GM23248 (cell line): ENCODE data around the gene AGAP1. TPM values are rescaled to one million over a fixed set of nuclear protein-coding genes. Genes with fewer than 3 reads are reported as not detected.

ENCODE experiments used
- DNase-seq: peaks from one replicate; pipeline ENCODE4 v3.0.0-alpha.2; 2015
- H2AFZ ChIP-seq: fragments of 200-600 bp; sonication (generic); 2 replicates; pipeline ENCODE4 v1.6.1; 2016; ENCODE audit warnings: antibody characterized with exemption
- H3F3A ChIP-seq: fragments of 200-600 bp; sonication (generic); 2 replicates; pipeline ENCODE4 v1.6.1; 2016; ENCODE audit warnings: mild to moderate bottlenecking, antibody characterized with exemption, mixed run types; ENCODE audit not compliant: insufficient read depth
- H3K27ac ChIP-seq: fragments of 200-600 bp; sonication (generic); 2 replicates; pipeline ENCODE4 v1.5.1; 2016; ENCODE audit warnings: mild to moderate bottlenecking
- H3K27me3 ChIP-seq: fragments of 200-600 bp; sonication (generic); replicated peaks from 2 replicates; pipeline ENCODE4 v1.6.1; 2016; ENCODE audit warnings: mild to moderate bottlenecking; ENCODE audit not compliant: insufficient read depth
- H3K36me3 ChIP-seq: fragments of 200-600 bp; sonication (generic); 2 replicates; pipeline ENCODE4 v1.6.1; 2016; ENCODE audit warnings: low read depth, mild to moderate bottlenecking
- H3K4me1 ChIP-seq: fragments of 200-600 bp; sonication (generic); 2 replicates; pipeline ENCODE4 v1.6.1; 2016; ENCODE audit warnings: mild to moderate bottlenecking; ENCODE audit not compliant: insufficient read depth
- H3K4me2 ChIP-seq: fragments of 200-600 bp; sonication (generic); one replicate; pipeline ENCODE4 v1.6.1; 2016; ENCODE audit warnings: mild to moderate bottlenecking; ENCODE audit not compliant: unreplicated experiment
- H3K4me3 ChIP-seq: fragments of 200-600 bp; sonication (generic); 2 replicates; pipeline ENCODE4 v1.5.1; 2016; ENCODE audit warnings: mild to moderate bottlenecking
- H3K79me2 ChIP-seq: fragments of 200-600 bp; sonication (generic); 2 replicates; pipeline ENCODE4 v1.6.1; 2016; ENCODE audit warnings: mild to moderate bottlenecking; ENCODE audit not compliant: insufficient read depth
- H3K9ac ChIP-seq: fragments of 200-600 bp; sonication (generic); 2 replicates; pipeline ENCODE4 v1.6.1; 2016; ENCODE audit warnings: mild to moderate bottlenecking
- H3K9me2 ChIP-seq: fragments of 200-600 bp; sonication (generic); 2 replicates; pipeline ENCODE4 v1.6.1; 2016; ENCODE audit warnings: mixed run types, mild to moderate bottlenecking, moderate library complexity; ENCODE audit not compliant: insufficient read depth
- H3K9me3 ChIP-seq: fragments of 200-600 bp; sonication (generic); one replicate; pipeline ENCODE4 v1.6.1; 2017; ENCODE audit warnings: low read depth
- H4K20me1 ChIP-seq: fragments of 200-600 bp; sonication (generic); 2 replicates; pipeline ENCODE4 v1.6.0; 2016; ENCODE audit not compliant: insufficient read depth
- EZH2 ChIP-seq: fragments of 200-600 bp; sonication (generic); IDR thresholded peaks from 2 replicates; pipeline ENCODE4 v1.6.1; 2018; ENCODE audit warnings: antibody characterized with exemption, mild to moderate bottlenecking; ENCODE audit not compliant: insufficient read depth, poor library complexity, severe bottlenecking
- EZH2phosphoT487 ChIP-seq: fragments of 200-600 bp; sonication (generic); IDR thresholded peaks from 2 replicates; pipeline ENCODE4 v1.6.1; 2018; ENCODE audit warnings: antibody characterized with exemption, moderate library complexity, mild to moderate bottlenecking, low read depth; ENCODE audit not compliant: insufficient read depth
- WGBS, 2 experiments: methylation state at CpG; one replicate each; pipeline ENCODE4 v1.1.6; 2015 to 2017; ENCODE audit warnings: low lambda C conversion rate in 2 of 2, low coverage in 1 of 2; ENCODE audit errors: missing lambda C conversion rate in 2 of 2; 5-methylcytosine and 5-hydroxymethylcytosine counted together
- in situ Hi-C: fragments of 300-500 bp; cut with MboI; formaldehyde crosslinking; loops from 2 replicates; pipeline ENCODE4 v1.15.0; 2020
- polyA plus RNA-seq: library from polyadenylated mRNA; unstranded; fragments of >200 nt; fragmentation: Nextera tagmentation; extraction: Ambion mirVana; gene quantifications from 2 replicates; pipeline ENCODE4 v1.2.1, GENCODE V29; 2016
- total RNA-seq: library from RNA; depleted of rRNA; stranded (reverse); fragments of >200 nt; shearing (Covaris generic); gene quantifications from 2 replicates; pipeline ENCODE4 v1.2.3, GENCODE V29; 2014

Gene AGAP1
- total and polyA plus RNA-seq, 2 experiments from 2014 or later, result 2.2 to 9.9 TPM

GRCh38 chr2:235692076-235692475, 198.2 kb downstream of the AGAP1 start:
- H2AFZ ChIP-seq, result no peak overlapping the region
- no peak for DNase-seq
- H3K9ac ChIP-seq, result no peak overlapping the region
- TF ChIP-seq EZH2, result no peak
- TF ChIP-seq EZH2phosphoT487, result no peak
- H3K36me3 ChIP-seq, result no peaks in the 10 kb centered on the region
- in situ Hi-C loops, result no loop called here
- peaks cover 95% of the 10 kb centered on the region for H3K79me2 ChIP-seq
- peaks cover 9% of the 10 kb centered on the region; the same call in 1 of the 2 replicates for H4K20me1 ChIP-seq
- H3K27me3 ChIP-seq, result no peaks in the 10 kb centered on the region
- H3K9me3 ChIP-seq, result no peaks in the 10 kb centered on the region
- H3K9me2 ChIP-seq, result no peaks in the 10 kb centered on the region
- H3K4me2 ChIP-seq, result no peak overlapping the region
- H3F3A ChIP-seq, result no peaks in the 10 kb centered on the region
- WGBS, 2 experiments, result 87 to 91% methylated on average over 10 of the region's 10 CpGs
- H3K4me1 ChIP-seq, result no peaks in the 10 kb centered on the region
- H3K4me3 ChIP-seq, result no peak overlapping the region
- H3K27ac ChIP-seq, result no peak overlapping the region

- no peak for DNase-seq
- Histone ChIP-seq H3K27ac (no peak overlapping the region), H3K9me2 (no peaks in the 10 kb centered on the region), H3K4me1 (no peaks in the 10 kb centered on the region), H2AFZ (no peak overlapping the region), H4K20me1 (peaks cover 8% of the 10 kb centered on the region; the same call in 1 of the 2 replicates), H3K36me3 (no peaks in the 10 kb centered on the region), H3K4me3 (no peak overlapping the region), H3K79me2 (peaks cover 95% of the 10 kb centered on the region), H3K4me2 (no peak overlapping the region), H3K9ac (no peak overlapping the region), H3K9me3 (no peaks in the 10 kb centered on the region), H3F3A (no peaks in the 10 kb centered on the region), H3K27me3 (no peaks in the 10 kb centered on the region)
- in situ Hi-C loops, result no loop called here
- WGBS, 2 experiments, result 92 to 95% methylated on average over 15 of the region's 15 CpGs
- no peak for TF ChIP-seq EZH2
- no peak for TF ChIP-seq EZH2phosphoT487
Observed at GRCh38 chr2:235692671-235693171, 198.9 kb downstream of the AGAP1 start.

- Histone ChIP-seq H3K4me3 (no peak overlapping the region), H3K4me1 (no peaks in the 10 kb centered on the region), H3K36me3 (no peaks in the 10 kb centered on the region), H3F3A (no peaks in the 10 kb centered on the region), H3K9me2 (no peaks in the 10 kb centered on the region), H3K79me2 (peaks cover 97% of the 10 kb centered on the region), H3K9ac (no peak overlapping the region), H3K9me3 (no peaks in the 10 kb centered on the region), H3K4me2 (no peak overlapping the region), H3K27ac (no peak overlapping the region), H3K27me3 (no peaks in the 10 kb centered on the region), H4K20me1 (peaks cover 8% of the 10 kb centered on the region; the same call in 1 of the 2 replicates), H2AFZ (no peak overlapping the region)
- TF ChIP-seq EZH2phosphoT487, result no peak
- TF ChIP-seq EZH2, result no peak
- DNase-seq, result no peak
- in situ Hi-C loops, result no loop called here
- WGBS, 2 experiments, result 94 to 97% methylated on average over 10 of the region's 10 CpGs
Observed at GRCh38 chr2:235693279-235693678, 199.4 kb downstream of the AGAP1 start.

- Histone ChIP-seq H3K27me3 (no peaks in the 10 kb centered on the region), H3K4me3 (no peak overlapping the region), H2AFZ (no peak overlapping the region), H3K9me2 (no peaks in the 10 kb centered on the region), H3K36me3 (no peaks in the 10 kb centered on the region), H3K9me3 (no peaks in the 10 kb centered on the region), H3K27ac (no peak overlapping the region), H3K79me2 (peaks cover 96% of the 10 kb centered on the region), H4K20me1 (peaks cover 7% of the 10 kb centered on the region; the same call in 1 of the 2 replicates), H3F3A (no peaks in the 10 kb centered on the region), H3K4me1 (no peaks in the 10 kb centered on the region), H3K9ac (no peak overlapping the region), H3K4me2 (no peak overlapping the region)
- WGBS, 2 experiments, result 82 to 85% methylated on average over 17 of the region's 17 CpGs
- TF ChIP-seq EZH2phosphoT487 (no peak), EZH2 (no peak)
- no peak for DNase-seq
- in situ Hi-C loops, result no loop called here
Observed at GRCh38 chr2:235694721-235695601, 201.1 kb downstream of the AGAP1 start.
